ENCODE data around the gene DCANP1. TPM values are rescaled to one million over a fixed set of nuclear protein-coding genes. Genes with fewer than 3 reads are reported as not detected.
A peak's percentile ranks its signal among the peaks of the same experiment; 100 is the strongest.

Gene DCANP1
- total RNA-seq, 1 experiment from 2014 or later = not detected

DNA sequence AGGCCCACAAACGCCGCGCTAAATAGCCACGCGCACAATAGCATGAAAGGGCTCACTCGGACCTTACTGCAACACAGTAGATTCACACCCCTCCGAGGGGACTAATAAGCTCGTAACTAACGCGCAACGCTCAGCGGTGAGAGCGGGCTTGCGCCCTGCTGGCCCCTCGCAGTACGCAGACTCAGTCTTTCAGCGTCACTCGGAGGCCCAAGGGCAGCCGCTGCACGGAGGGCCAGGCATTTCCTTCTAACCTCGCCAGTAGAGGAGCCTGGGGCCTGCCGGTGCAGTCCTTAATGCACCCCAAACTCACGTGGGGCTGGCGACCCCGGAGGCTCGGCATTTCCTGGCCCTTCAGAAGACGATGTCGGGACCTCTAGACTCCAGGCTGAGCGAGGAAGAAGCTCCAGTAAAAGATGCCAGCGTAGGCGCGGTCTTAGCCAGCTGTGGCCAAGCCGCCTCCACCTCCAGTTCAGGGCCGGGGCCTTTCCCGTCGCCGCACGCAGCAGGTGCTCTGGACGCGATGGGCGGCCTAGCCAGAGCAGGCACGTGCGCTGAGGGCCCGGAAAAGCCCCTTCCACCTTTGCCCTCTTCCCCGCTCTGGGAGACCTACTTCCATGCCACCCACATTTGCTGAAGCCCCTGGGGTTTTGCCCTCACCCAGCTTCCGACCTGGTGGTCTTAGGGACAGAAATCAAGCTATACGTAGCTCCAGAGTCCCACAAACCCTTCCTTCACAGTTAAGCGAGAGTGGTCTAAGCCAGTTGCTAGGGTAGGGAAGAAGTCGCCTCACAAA lies 43.3 kb upstream of the DCANP1 start:
- peaks cover 41% of the 10 kb centered on the region for H3K4me1 Mint-ChIP-seq
- no peaks in the 10 kb centered on the region for H3K36me3 Mint-ChIP-seq
- no peak overlapping the region for H3K27ac Mint-ChIP-seq
- CTCF ChIA-PET = interaction anchor here (0.7 to 5.8 kb wide), 14 partner anchors 12 to 344 kb away, joined by 3 to 50 read pairs (median 8); no protein-coding TSS in a partner anchor
- ATAC-seq = peak; percentile 6
- POLR2A ChIA-PET = interaction anchor here (0.6 kb wide), 1 partner anchor 345 kb away, joined by 8 read pairs; no protein-coding TSS in a partner anchor
- no peaks in the 10 kb centered on the region for H3K9me3 Mint-ChIP-seq
- H3K27me3 Mint-ChIP-seq (ENCODE audit: low read depth) = no peaks in the 10 kb centered on the region; the same call in 1 of the 2 replicates
- peak overlapping the region; percentile 81 for H3K4me3 Mint-ChIP-seq
- peak; percentile 38 for DNase-seq (ENCODE audit: low spot score)
- no peak for TF ChIP-seq AFF4 (CRISPR knock-in tag; IDR thresholded peaks at IDR 0.05; ENCODE audit: borderline replicate concordance)
- TF ChIP-seq SOX15 (CRISPR knock-in tag; IDR thresholded peaks at IDR 0.05) = no peak
- no peak for TF ChIP-seq PRRX2 (CRISPR knock-in tag; IDR thresholded peaks at IDR 0.05)
- TF ChIP-seq PREB (CRISPR knock-in tag; IDR thresholded peaks at IDR 0.05; ENCODE audit: borderline replicate concordance) = no peak
- no peak for TF ChIP-seq HMGA2 (CRISPR knock-in tag; IDR thresholded peaks at IDR 0.05)
- no peak for TF ChIP-seq FOXP4 (CRISPR knock-in tag; IDR thresholded peaks at IDR 0.05)
- TF ChIP-seq ELF4 (CRISPR knock-in tag; IDR thresholded peaks at IDR 0.05; ENCODE audit: low read depth) = no peak
- no peak for TF ChIP-seq E2F5 (CRISPR knock-in tag; IDR thresholded peaks at IDR 0.05)
- no peak for TF ChIP-seq ZSCAN18 (CRISPR knock-in tag; IDR thresholded peaks at IDR 0.05)
- TF ChIP-seq, protein P1, sequence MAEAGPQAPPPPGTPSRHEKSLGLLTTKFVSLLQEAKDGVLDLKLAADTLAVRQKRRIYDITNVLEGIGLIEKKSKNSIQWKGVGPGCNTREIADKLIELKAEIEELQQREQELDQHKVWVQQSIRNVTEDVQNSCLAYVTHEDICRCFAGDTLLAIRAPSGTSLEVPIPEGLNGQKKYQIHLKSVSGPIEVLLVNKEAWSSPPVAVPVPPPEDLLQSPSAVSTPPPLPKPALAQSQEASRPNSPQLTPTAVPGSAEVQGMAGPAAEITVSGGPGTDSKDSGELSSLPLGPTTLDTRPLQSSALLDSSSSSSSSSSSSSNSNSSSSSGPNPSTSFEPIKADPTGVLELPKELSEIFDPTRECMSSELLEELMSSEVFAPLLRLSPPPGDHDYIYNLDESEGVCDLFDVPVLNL (CRISPR knock-in tag; IDR thresholded peaks at IDR 0.05; ENCODE audit: borderline replicate concordance, low read depth) = no peak
- TF ChIP-seq, protein P2, sequence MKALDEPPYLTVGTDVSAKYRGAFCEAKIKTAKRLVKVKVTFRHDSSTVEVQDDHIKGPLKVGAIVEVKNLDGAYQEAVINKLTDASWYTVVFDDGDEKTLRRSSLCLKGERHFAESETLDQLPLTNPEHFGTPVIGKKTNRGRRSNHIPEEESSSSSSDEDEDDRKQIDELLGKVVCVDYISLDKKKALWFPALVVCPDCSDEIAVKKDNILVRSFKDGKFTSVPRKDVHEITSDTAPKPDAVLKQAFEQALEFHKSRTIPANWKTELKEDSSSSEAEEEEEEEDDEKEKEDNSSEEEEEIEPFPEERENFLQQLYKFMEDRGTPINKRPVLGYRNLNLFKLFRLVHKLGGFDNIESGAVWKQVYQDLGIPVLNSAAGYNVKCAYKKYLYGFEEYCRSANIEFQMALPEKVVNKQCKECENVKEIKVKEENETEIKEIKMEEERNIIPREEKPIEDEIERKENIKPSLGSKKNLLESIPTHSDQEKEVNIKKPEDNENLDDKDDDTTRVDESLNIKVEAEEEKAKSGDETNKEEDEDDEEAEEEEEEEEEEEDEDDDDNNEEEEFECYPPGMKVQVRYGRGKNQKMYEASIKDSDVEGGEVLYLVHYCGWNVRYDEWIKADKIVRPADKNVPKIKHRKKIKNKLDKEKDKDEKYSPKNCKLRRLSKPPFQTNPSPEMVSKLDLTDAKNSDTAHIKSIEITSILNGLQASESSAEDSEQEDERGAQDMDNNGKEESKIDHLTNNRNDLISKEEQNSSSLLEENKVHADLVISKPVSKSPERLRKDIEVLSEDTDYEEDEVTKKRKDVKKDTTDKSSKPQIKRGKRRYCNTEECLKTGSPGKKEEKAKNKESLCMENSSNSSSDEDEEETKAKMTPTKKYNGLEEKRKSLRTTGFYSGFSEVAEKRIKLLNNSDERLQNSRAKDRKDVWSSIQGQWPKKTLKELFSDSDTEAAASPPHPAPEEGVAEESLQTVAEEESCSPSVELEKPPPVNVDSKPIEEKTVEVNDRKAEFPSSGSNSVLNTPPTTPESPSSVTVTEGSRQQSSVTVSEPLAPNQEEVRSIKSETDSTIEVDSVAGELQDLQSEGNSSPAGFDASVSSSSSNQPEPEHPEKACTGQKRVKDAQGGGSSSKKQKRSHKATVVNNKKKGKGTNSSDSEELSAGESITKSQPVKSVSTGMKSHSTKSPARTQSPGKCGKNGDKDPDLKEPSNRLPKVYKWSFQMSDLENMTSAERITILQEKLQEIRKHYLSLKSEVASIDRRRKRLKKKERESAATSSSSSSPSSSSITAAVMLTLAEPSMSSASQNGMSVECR (CRISPR knock-in tag; IDR thresholded peaks at IDR 0.05; ENCODE audit: borderline replicate concordance) = 0 out of 2 replicates have a peak, but pooled peaks have one; percentile 48
- TF ChIP-seq OVOL2 (CRISPR knock-in tag; IDR thresholded peaks at IDR 0.05; ENCODE audit: borderline replicate concordance) = no peak
- no peak for TF ChIP-seq ZNF219 (CRISPR knock-in tag; IDR thresholded peaks at IDR 0.05; ENCODE audit: borderline replicate concordance)
- no peak for TF ChIP-seq TEAD1 (CRISPR knock-in tag; IDR thresholded peaks at IDR 0.05)
- TF ChIP-seq RORB (CRISPR knock-in tag; IDR thresholded peaks at IDR 0.05) = no peak
- TF ChIP-seq FOXJ3 (CRISPR knock-in tag; IDR thresholded peaks at IDR 0.05; ENCODE audit: borderline replicate concordance) = no peak
- no peak for TF ChIP-seq TEAD4 (CRISPR knock-in tag; IDR thresholded peaks at IDR 0.05)
- TF ChIP-seq, protein P3, sequence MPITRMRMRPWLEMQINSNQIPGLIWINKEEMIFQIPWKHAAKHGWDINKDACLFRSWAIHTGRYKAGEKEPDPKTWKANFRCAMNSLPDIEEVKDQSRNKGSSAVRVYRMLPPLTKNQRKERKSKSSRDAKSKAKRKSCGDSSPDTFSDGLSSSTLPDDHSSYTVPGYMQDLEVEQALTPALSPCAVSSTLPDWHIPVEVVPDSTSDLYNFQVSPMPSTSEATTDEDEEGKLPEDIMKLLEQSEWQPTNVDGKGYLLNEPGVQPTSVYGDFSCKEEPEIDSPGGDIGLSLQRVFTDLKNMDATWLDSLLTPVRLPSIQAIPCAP (CRISPR knock-in tag; IDR thresholded peaks at IDR 0.05) = no peak
- no peak for TF ChIP-seq ZNF317 (CRISPR knock-in tag; IDR thresholded peaks at IDR 0.05; ENCODE audit: borderline replicate concordance, low read depth)
- TF ChIP-seq CREM (CRISPR knock-in tag; IDR thresholded peaks at IDR 0.05) = no peak

All from WTC11 (cell line).